Gastroesophageal sphincter (tissue), 3 donors: ENCODE results near the gene SAMD4A.

Source experiments
- POLR2A ChIP-seq, 2 donors: fragments of 450-650 bp; IDR thresholded peaks; one replicate each; pipeline ENCODE4 v1.6.1; 2017; ENCODE audit warnings: antibody characterized with exemption in 2 of 2, mild to moderate bottlenecking in 2 of 2, moderate library complexity in 1 of 2
- POLR2AphosphoS5 ChIP-seq: sonication (generic); formaldehyde crosslinking; IDR thresholded peaks from one replicate; pipeline ENCODE4 v1.6.1; 2017; ENCODE audit warnings: antibody characterized with exemption
- TF ChIP-seq, protein P1 (sequence below), 4 experiments: fragments of 200-600 bp in 2 of 4; fragments of 450-650 bp in 2 of 4; sonication (generic) in 1 of 4; IDR thresholded peaks; one replicate each; pipeline ENCODE4 v1.5.1; 2017 to 2019; ENCODE audit warnings: antibody characterized with exemption in 4 of 4, mild to moderate bottlenecking in 2 of 4, moderate library complexity in 2 of 4

DNA sequence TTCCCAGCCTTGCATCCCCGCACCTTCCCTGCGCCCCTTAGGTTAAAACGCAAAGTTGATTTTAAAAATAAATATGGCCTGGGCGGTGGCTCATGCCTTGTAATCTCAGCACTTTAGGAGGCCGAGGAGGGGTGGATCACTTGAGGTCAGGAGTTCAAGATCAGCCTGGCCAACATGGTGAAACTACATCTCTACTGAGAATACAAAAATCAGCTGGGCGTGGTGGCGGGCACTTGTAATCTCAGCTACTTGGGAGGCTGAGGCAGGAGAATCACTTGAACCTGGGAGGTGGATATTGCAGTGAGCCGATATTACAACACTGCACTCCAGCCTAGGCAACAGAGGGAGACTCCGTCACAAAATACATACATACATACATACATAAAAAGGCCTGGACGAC is 239.7 kb downstream of the SAMD4A start:
- TF ChIP-seq POLR2AphosphoS5 = no peak
- TF ChIP-seq, protein P1, sequence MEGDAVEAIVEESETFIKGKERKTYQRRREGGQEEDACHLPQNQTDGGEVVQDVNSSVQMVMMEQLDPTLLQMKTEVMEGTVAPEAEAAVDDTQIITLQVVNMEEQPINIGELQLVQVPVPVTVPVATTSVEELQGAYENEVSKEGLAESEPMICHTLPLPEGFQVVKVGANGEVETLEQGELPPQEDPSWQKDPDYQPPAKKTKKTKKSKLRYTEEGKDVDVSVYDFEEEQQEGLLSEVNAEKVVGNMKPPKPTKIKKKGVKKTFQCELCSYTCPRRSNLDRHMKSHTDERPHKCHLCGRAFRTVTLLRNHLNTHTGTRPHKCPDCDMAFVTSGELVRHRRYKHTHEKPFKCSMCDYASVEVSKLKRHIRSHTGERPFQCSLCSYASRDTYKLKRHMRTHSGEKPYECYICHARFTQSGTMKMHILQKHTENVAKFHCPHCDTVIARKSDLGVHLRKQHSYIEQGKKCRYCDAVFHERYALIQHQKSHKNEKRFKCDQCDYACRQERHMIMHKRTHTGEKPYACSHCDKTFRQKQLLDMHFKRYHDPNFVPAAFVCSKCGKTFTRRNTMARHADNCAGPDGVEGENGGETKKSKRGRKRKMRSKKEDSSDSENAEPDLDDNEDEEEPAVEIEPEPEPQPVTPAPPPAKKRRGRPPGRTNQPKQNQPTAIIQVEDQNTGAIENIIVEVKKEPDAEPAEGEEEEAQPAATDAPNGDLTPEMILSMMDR (IDR thresholded peaks at IDR 0.05) = no peak
- no peak for TF ChIP-seq POLR2A (IDR thresholded peaks at IDR 0.05)
